Testis (tissue), 5 donors: Measurements from ENCODE around the gene KRTAP12-4. TPM values are rescaled to one million over a fixed set of nuclear protein-coding genes. Genes with fewer than 3 reads are reported as not detected.

ENCODE experiments used
- DNase-seq: peaks from one replicate; pipeline ENCODE4 v3.0.0-alpha.2; 2019
- H3K27ac ChIP-seq, 2 donors: fragments of 200-600 bp; sonication (generic); one replicate each; pipeline ENCODE4 v1.5.1; 2019
- H3K27me3 ChIP-seq: fragments of 200-600 bp; sonication (generic); one replicate; pipeline ENCODE4 v1.5.1; 2019
- H3K36me3 ChIP-seq: fragments of 200-600 bp; sonication (generic); one replicate; pipeline ENCODE4 v1.5.1; 2017; ENCODE audit warnings: low read depth; ENCODE audit errors: missing control alignments
- H3K4me1 ChIP-seq: fragments of 200-600 bp; sonication (generic); one replicate; pipeline ENCODE4 v1.5.1; 2019
- H3K4me3 ChIP-seq, 2 donors: fragments of 200-600 bp; sonication (generic); one replicate each; pipeline ENCODE4 v1.5.1; 2017 to 2019
- H3K9me3 ChIP-seq: fragments of 200-600 bp; sonication (generic); one replicate; pipeline ENCODE4 v1.5.1; 2017
- POLR2A ChIP-seq: fragments of 450-650 bp; IDR thresholded peaks from one replicate; pipeline ENCODE4 v1.6.1; 2017; ENCODE audit warnings: antibody characterized with exemption, mild to moderate bottlenecking, moderate library complexity
- WGBS, 2 donors: methylation state at CpG; one replicate each; pipeline ENCODE4 v1.1.5; 2018; 5-methylcytosine and 5-hydroxymethylcytosine counted together
- intact Hi-C: fragments of 100-400 bp; cut with DNase I; formaldehyde crosslinking; loops from one replicate; pipeline ENCODE4 v1.15.1; 2023; ENCODE audit warnings: low total_unique reads
- long read RNA-seq, 2 donors: transcript quantifications; one replicate each; lab custom pipeline, GENCODE V29; 2026
- polyA plus RNA-seq: library from polyadenylated mRNA; stranded (reverse); fragments of 350-450 nt; fragmentation: Illumina TruSeq; extraction: RNeasy Lipid Tissue Mini Kit (QIAGEN cat#74804); gene quantifications from one replicate; pipeline ENCODE4 v1.2.3, GENCODE V29; 2014; ENCODE audit warnings: low read depth, low replicate concordance; ENCODE audit not compliant: insufficient read depth
- total RNA-seq, 2 donors: library from RNA; depleted of rRNA; stranded (reverse); fragments of >200 nt; gene quantifications; one replicate each; pipeline ENCODE4 v1.2.3, GENCODE V29; 2016
- TF ChIP-seq, protein P1 (sequence below), 3 experiments: fragments of 450-650 bp in 2 of 3; fragments of 200-600 bp in 1 of 3; sonication (generic) in 1 of 3; IDR thresholded peaks; one replicate each; pipeline ENCODE4 v1.5.1; 2016 to 2019; ENCODE audit warnings: antibody characterized with exemption in 3 of 3, mild to moderate bottlenecking in 2 of 3, moderate library complexity in 1 of 3

KRTAP12-4 gene, protein sequence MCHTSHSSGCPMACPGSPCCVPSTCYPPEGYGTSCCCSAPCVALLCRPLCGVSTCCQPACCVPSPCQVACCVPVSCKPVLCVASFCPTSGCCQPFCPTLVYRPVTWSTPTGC
- total RNA-seq (not detected), polyA plus RNA-seq (not detected)
- long read RNA-seq, donor 1: 0 reads
- long read RNA-seq, donor 2: 0 reads

DNA sequence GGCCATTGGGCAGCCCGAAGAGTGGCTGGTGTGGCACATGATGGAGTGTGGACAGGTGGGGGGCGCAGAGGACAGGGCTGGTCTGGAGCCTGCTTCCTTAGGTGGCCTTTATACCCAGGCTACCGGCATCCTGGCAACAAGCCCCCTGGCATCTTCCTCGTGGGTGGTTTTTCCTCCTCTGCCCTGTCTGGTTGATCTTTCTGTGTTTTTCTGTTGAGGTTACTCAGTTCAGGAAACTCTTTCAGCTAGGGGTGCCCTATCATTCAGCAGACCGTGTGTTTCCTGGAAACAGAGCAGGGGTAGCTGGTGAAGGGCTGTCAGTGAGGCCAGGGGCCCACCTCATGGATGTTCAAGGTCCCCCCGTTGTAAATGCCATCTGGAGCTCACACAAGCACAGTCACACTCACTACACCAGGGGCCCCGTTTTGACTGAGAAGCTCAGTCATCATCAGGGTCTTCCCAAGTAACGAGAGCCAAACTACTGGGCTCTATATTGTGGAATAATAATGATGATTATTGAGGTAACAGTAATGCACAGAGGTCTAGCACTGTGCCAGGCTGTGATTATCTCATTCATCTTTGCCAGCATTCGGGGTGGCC, at the start of gene KRTAP12-4:
Gene KRTAP12-4, minus strand, starts transcription at position 84 of the 600 bp plus-strand sequence. Its CDS starts 45 bp downstream, at position 39.
- no peaks in the 10 kb centered on the region for H3K27me3 ChIP-seq
- DNase-seq: no peak
- H3K4me1 ChIP-seq: no peaks in the 10 kb centered on the region
- H3K4me3 ChIP-seq: no peak within 1 kb of the TSS
- H3K27ac ChIP-seq: no peak within 1 kb of the TSS
- no peak for TF ChIP-seq POLR2A
- TF ChIP-seq, protein P1, sequence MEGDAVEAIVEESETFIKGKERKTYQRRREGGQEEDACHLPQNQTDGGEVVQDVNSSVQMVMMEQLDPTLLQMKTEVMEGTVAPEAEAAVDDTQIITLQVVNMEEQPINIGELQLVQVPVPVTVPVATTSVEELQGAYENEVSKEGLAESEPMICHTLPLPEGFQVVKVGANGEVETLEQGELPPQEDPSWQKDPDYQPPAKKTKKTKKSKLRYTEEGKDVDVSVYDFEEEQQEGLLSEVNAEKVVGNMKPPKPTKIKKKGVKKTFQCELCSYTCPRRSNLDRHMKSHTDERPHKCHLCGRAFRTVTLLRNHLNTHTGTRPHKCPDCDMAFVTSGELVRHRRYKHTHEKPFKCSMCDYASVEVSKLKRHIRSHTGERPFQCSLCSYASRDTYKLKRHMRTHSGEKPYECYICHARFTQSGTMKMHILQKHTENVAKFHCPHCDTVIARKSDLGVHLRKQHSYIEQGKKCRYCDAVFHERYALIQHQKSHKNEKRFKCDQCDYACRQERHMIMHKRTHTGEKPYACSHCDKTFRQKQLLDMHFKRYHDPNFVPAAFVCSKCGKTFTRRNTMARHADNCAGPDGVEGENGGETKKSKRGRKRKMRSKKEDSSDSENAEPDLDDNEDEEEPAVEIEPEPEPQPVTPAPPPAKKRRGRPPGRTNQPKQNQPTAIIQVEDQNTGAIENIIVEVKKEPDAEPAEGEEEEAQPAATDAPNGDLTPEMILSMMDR (IDR thresholded peaks at IDR 0.05): no peak
- 60 to 81% methylated on average over 8 to 9 of the region's 9 CpGs for WGBS, 2 donors
- H3K9me3 ChIP-seq: no peaks in the 10 kb centered on the region
- intact Hi-C loops: no loop called here
- H3K36me3 ChIP-seq: no peaks in the 10 kb centered on the region

- peak; percentile 6 for DNase-seq
- TF ChIP-seq, protein P1 (IDR thresholded peaks at IDR 0.05): no peak
- no peak for TF ChIP-seq POLR2A
- intact Hi-C loops: no loop called here
- Histone ChIP-seq H3K27ac (no peak overlapping the region), H3K4me3 (no peak overlapping the region), H3K9me3 (no peaks in the 10 kb centered on the region), H3K27me3 (no peaks in the 10 kb centered on the region), H3K4me1 (no peaks in the 10 kb centered on the region), H3K36me3 (no peaks in the 10 kb centered on the region)
- WGBS, 2 donors: 43 to 69% methylated on average over 5 to 13 of the region's 13 CpGs
Observed at GRCh38 chr21:44703731-44704635, 49.5 kb upstream of the KRTAP12-4 start.

DNA sequence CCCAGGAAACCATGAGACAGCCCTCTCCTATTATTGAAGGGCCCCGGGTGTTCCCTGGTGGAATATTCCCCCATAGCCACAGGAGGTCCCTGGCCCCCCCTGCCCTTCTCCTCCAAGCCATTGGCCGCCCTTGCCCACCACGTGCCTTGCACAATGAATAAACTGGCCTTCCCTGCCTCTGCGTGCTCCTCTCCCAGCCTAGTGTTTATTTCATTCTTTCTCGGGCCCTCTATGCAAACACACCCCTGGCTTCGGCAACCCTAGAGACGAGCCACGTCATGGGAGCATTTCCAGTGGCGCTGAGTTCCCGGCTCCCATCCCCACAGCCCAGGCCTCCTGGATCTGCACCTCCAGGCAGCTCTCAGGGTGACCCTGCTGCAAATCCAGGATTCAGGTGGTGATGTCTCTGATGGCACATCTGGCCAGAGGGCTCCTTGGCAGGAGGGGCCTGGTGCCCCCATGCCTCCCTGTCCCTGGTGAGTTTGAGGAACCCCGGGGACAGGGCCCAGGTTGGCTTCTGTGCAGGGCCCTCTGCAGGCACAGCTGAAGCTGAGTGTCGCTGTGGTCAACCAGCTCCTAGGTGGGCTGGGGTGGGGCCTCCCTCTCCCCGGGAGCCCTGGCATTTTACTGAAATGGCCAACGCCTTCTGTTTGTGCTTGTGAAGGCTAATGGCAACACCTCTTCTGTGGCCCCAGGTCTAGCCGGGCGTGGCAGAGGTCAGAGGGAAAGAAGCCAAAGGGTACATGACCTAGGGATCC, 48.7 kb upstream of the KRTAP12-4 start:
- H3K4me1 ChIP-seq: no peaks in the 10 kb centered on the region
- H3K4me3 ChIP-seq: no peak overlapping the region
- H3K9me3 ChIP-seq: no peaks in the 10 kb centered on the region
- peak; percentile 9 for DNase-seq
- no peaks in the 10 kb centered on the region for H3K27me3 ChIP-seq
- H3K27ac ChIP-seq: no peak overlapping the region
- 63 to 67% methylated on average over 14 to 16 of the region's 16 CpGs for WGBS, 2 donors
- no peak for TF ChIP-seq POLR2A
- TF ChIP-seq, protein P1 (IDR thresholded peaks at IDR 0.05): no peak
- intact Hi-C loops: no loop called here
- H3K36me3 ChIP-seq: no peaks in the 10 kb centered on the region

DNA sequence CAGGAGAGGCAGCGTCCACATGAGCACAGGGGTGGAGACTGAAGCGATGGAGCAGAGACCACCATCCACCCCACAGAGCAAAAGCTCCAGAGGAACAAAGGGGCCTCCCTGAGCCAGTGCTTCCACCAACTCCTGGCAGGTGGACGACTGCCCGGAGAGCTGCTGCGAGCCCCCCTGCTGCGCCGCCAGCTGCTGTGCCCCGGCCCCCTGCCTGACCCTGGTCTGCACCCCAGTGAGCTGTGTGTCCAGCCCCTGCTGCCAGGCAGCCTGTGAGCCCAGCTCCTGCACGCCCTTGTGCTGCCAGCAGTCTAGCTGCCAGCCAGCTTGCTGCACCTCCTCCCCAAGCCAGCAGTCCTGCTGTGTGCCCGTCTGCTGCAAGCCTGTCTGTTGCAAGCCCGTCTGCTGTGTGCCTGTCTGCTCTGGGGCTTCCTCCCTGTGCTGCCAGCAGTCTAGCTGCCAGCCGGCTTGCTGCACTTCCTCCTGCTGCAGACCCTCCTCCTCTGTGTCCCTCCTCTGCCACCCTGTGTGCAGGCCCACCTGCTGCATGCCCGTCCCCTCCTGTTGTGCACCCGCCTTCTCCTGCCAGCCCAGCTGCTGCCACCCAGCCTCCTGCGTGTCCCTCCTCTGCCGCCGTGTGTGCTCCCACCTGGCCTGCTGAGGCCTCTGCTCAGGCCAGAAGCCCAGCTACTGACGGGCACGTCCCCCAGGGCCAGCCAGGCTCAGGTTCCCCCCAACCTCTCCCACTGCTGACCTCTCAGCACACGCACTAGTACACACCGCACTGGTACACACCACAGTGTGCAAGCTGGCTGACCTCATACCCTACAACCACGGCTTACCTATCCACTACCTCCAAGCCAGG, 47.9 kb upstream of the KRTAP12-4 start:
- H3K4me1 ChIP-seq: no peaks in the 10 kb centered on the region
- intact Hi-C loops: no loop called here
- TF ChIP-seq, protein P1 (IDR thresholded peaks at IDR 0.05): no peak
- no peak for TF ChIP-seq POLR2A
- H3K27me3 ChIP-seq: no peaks in the 10 kb centered on the region
- H3K4me3 ChIP-seq: no peak overlapping the region
- no peaks in the 10 kb centered on the region for H3K9me3 ChIP-seq
- DNase-seq: peak; percentile 6
- WGBS, 2 donors: 81 to 83% methylated on average over 10 to 21 of the region's 22 CpGs
- no peak overlapping the region for H3K27ac ChIP-seq
- no peaks in the 10 kb centered on the region for H3K36me3 ChIP-seq
